Small intestine (tissue), 7 donors: Measurements from ENCODE around the gene ARHGAP4. TPM values are rescaled to one million over a fixed set of nuclear protein-coding genes. Genes with fewer than 3 reads are reported as not detected.
A peak's percentile ranks its signal among the peaks of the same experiment; 100 is the strongest.

Experiments
- DNase-seq, 2 donors: peaks; one replicate each; pipeline versions ENCODE4 v3.0.0 to v3.0.0-alpha.2; 2013
- FAIRE-seq: peaks from 2 replicates; lab custom pipeline; 2012; peaks lifted over from hg19 to GRCh38; lab: Jason Lieb, UNC
- H3K27ac ChIP-seq, 3 donors: one replicate each; pipeline ENCODE4 v1.5.1; 2013; ENCODE audit warnings: low read length in 2 of 3, mild to moderate bottlenecking in 2 of 3, control low read depth in 1 of 3, inconsistent platforms in 1 of 3, low read depth in 1 of 3, moderate library complexity in 1 of 3
- H3K27me3 ChIP-seq, 3 donors: one replicate each; pipeline ENCODE4 v1.6.1; 2013; ENCODE audit warnings: low read length in 3 of 3, inconsistent platforms in 1 of 3; ENCODE audit not compliant: control insufficient read depth in 3 of 3, insufficient read depth in 3 of 3
- H3K36me3 ChIP-seq, 3 donors: one replicate each; pipeline ENCODE4 v1.6.1; 2013; ENCODE audit warnings: low read length in 3 of 3, inconsistent platforms in 1 of 3, low read depth in 1 of 3, mild to moderate bottlenecking in 1 of 3, moderate library complexity in 1 of 3; ENCODE audit not compliant: control insufficient read depth in 3 of 3, insufficient read depth in 2 of 3
- H3K4me1 ChIP-seq, 3 donors: one replicate each; pipeline ENCODE4 v1.6.1; 2013; ENCODE audit warnings: low read length in 2 of 3, inconsistent platforms in 1 of 3, low read depth in 1 of 3, mild to moderate bottlenecking in 1 of 3, moderate library complexity in 1 of 3; ENCODE audit not compliant: control insufficient read depth in 3 of 3, insufficient read depth in 2 of 3
- H3K4me3 ChIP-seq, 3 donors: one replicate each; pipeline ENCODE4 v1.5.1; 2013; ENCODE audit warnings: low read length in 3 of 3, control low read depth in 1 of 3, inconsistent platforms in 1 of 3, low read depth in 1 of 3, mild to moderate bottlenecking in 1 of 3, moderate library complexity in 1 of 3
- H3K9me3 ChIP-seq, 2 donors: one replicate each; pipeline ENCODE4 v1.6.1; 2013; ENCODE audit warnings: low read depth in 1 of 2, low read length in 1 of 2; ENCODE audit not compliant: control insufficient read depth in 2 of 2, insufficient read depth in 1 of 2
- WGBS, 3 donors: extraction: QIAGEN DNeasy Blood & Tissue Kit; methylation state at CpG; one replicate each; pipeline ENCODE4 v1.1.7; 2013; 5-methylcytosine and 5-hydroxymethylcytosine counted together
- polyA plus RNA-seq, 4 donors: library from polyadenylated mRNA; stranded (reverse) in 3 of 4; unstranded in 1 of 4; fragments of 200-250 nt in 3 of 4; fragments of 120-200 nt in 1 of 4; gene quantifications; one replicate each; pipeline versions ENCODE4 v1.2.1 to v1.2.3, GENCODE V29; 2013
- donor health status: healthy with polysubstance abuse.
- donor health status: control.
- donor health status: control.
- donor health status: Bipolar disorder and iron deficiency.
- donor health status: healthy.

Gene ARHGAP4
- polyA plus RNA-seq, 4 donors: 29.8 to 63.0 (median 49.0) TPM

GRCh38 chrX:153959649-153960048 is 33.6 kb upstream of the ARHGAP4 start:
- FAIRE-seq: no peak
- no peak overlapping the region for H3K4me3 ChIP-seq
- H3K36me3 ChIP-seq: peaks cover 15 to 98% (median 18%) of the 10 kb centered on the region in 3 donors
- no peaks in the 10 kb centered on the region for H3K4me1 ChIP-seq
- H3K27ac ChIP-seq: no peak overlapping the region
- 91 to 94% (median 94%) methylated on average over 13 to 15 of the region's 15 CpGs for WGBS, 3 donors
- no peak for DNase-seq
- H3K9me3 ChIP-seq: no peaks in the 10 kb centered on the region
- H3K27me3 ChIP-seq: no peaks in the 10 kb centered on the region

GRCh38 chrX:153958605-153959004 is 32.5 kb upstream of the ARHGAP4 start:
- Histone ChIP-seq H3K4me3 (no peak overlapping the region), H3K36me3 (peaks cover 15 to 98% (median 16%) of the 10 kb centered on the region in 3 donors), H3K27me3 (no peaks in the 10 kb centered on the region), H3K27ac (no peak overlapping the region), H3K4me1 (no peaks in the 10 kb centered on the region), H3K9me3 (no peaks in the 10 kb centered on the region)
- DNase-seq: no peak
- no peak for FAIRE-seq
- 86 to 95% (median 95%) methylated on average over 9 to 14 of the region's 14 CpGs for WGBS, 3 donors

GRCh38 chrX:153957224-153957623 is 31.2 kb upstream of the ARHGAP4 start:
- peaks cover 13 to 98% (median 16%) of the 10 kb centered on the region in 3 donors for H3K36me3 ChIP-seq
- no peaks in the 10 kb centered on the region for H3K9me3 ChIP-seq
- no peak for DNase-seq

GRCh38 chrX:153956044-153956907 is 30.2 kb upstream of the ARHGAP4 start:
- no peaks in the 10 kb centered on the region for H3K27me3 ChIP-seq
- no peaks in the 10 kb centered on the region for H3K4me1 ChIP-seq
- DNase-seq: no peak
- no peak for FAIRE-seq
- H3K36me3 ChIP-seq: peaks cover 12 to 98% (median 19%) of the 10 kb centered on the region in 3 donors
- no peak overlapping the region for H3K27ac ChIP-seq
- 86 to 91% (median 87%) methylated on average over 19 to 35 of the region's 35 CpGs for WGBS, 3 donors
- no peaks in the 10 kb centered on the region for H3K9me3 ChIP-seq
- no peak overlapping the region for H3K4me3 ChIP-seq

More at GRCh38 chrX:153957224-153957623, 31.2 kb upstream of the ARHGAP4 start:
- no peak for FAIRE-seq
- Histone ChIP-seq H3K27ac (no peak overlapping the region), H3K4me3 (no peak overlapping the region), H3K27me3 (no peaks in the 10 kb centered on the region), H3K4me1 (no peaks in the 10 kb centered on the region)
- WGBS, 3 donors: 84 to 91% (median 88%) methylated on average over 6 to 17 of the region's 17 CpGs

GRCh38 chrX:153955228-153955732 is 29.2 kb upstream of the ARHGAP4 start:
- H3K4me3 ChIP-seq: no peak overlapping the region
- H3K27ac ChIP-seq: no peak overlapping the region
- no peaks in the 10 kb centered on the region for H3K9me3 ChIP-seq
- DNase-seq (no peak), FAIRE-seq (no peak)
- H3K4me1 ChIP-seq: no peaks in the 10 kb centered on the region
- H3K27me3 ChIP-seq: no peaks in the 10 kb centered on the region
- H3K36me3 ChIP-seq: peaks cover 14 to 100% (median 20%) of the 10 kb centered on the region in 3 donors
- 74 to 81% (median 80%) methylated on average over 10 to 12 of the region's 12 CpGs for WGBS, 3 donors

- Histone ChIP-seq H3K4me1 (no peaks in the 10 kb centered on the region), H3K36me3 (peaks cover 17 to 100% (median 17%) of the 10 kb centered on the region in 3 donors), H3K27ac (no peak overlapping the region), H3K27me3 (no peaks in the 10 kb centered on the region), H3K9me3 (no peaks in the 10 kb centered on the region), H3K4me3 (no peak overlapping the region)
- DNase-seq (no peak), FAIRE-seq (no peak)
- WGBS, 3 donors: 93 to 96% (median 93%) methylated on average over 17 to 44 of the region's 44 CpGs
Observed at GRCh38 chrX:153954558-153955227, 28.6 kb upstream of the ARHGAP4 start.

GRCh38 chrX:153953892-153954557 is 28.0 kb upstream of the ARHGAP4 start:
- Histone ChIP-seq H3K27ac (peak overlapping the region in 1 of 3 donors; percentile 39), H3K27me3 (no peaks in the 10 kb centered on the region), H3K4me3 (no peak overlapping the region), H3K4me1 (peaks cover 0 to 4% (median 0%) of the 10 kb centered on the region in 3 donors), H3K36me3 (peaks cover 17 to 100% (median 18%) of the 10 kb centered on the region in 3 donors), H3K9me3 (no peaks in the 10 kb centered on the region)
- FAIRE-seq (no peak), DNase-seq (no peak)
- WGBS, 3 donors: 78 to 80% (median 79%) methylated on average over 20 to 33 of the region's 33 CpGs

- FAIRE-seq (no peak), DNase-seq (peak; percentile 48 to 70)
- Histone ChIP-seq H3K9me3 (no peaks in the 10 kb centered on the region), H3K27ac (peak overlapping the region in 2 of 3 donors; percentile 22 to 71), H3K4me3 (no peak overlapping the region), H3K4me1 (peaks cover 0 to 4% (median 0%) of the 10 kb centered on the region in 3 donors), H3K27me3 (no peaks in the 10 kb centered on the region), H3K36me3 (peaks cover 16 to 100% (median 18%) of the 10 kb centered on the region in 3 donors)
- 21 to 30% (median 24%) methylated on average over 20 to 33 of the region's 33 CpGs for WGBS, 3 donors
Observed at GRCh38 chrX:153953342-153953830, 27.3 kb upstream of the ARHGAP4 start.
